Activated CD8-positive, alpha-beta memory T cell treated with anti-CD3 and anti-CD28 coated beads, Interleukin-2, amount 10 ng/mL, durations not matched to agents 7 days and 5 days (primary cell): ENCODE data around the gene ASB7. TPM values are rescaled to one million over a fixed set of nuclear protein-coding genes. Genes with fewer than 3 reads are reported as not detected.
"Not testable (repeated sequence)": the region's sequence is repeated elsewhere in the genome, so short reads cannot be mapped to it uniquely, and the experiment has no call there.

ENCODE experiments used
- ATAC-seq: fragments of 150-1000 bp; cut with Tn5 transposase; one replicate; pipeline ENCODE4 v1.10.0; 2021; ENCODE audit warnings: moderate library complexity
- CTCF ChIA-PET: fragments of 350-600 bp; sonication (Branson Sonifier 250); formaldehyde crosslinking; loops from one replicate; lab custom pipeline; 2021; ENCODE audit warnings: antibody characterized with exemption; lab: Charles Lee
- DNase-seq: peaks from one replicate; pipeline ENCODE4 v3.0.0-alpha.2; 2020
- H3K27ac Mint-ChIP-seq: one replicate; pipeline ENCODE4 v1.8.0; 2021; ENCODE audit warnings: mild to moderate bottlenecking, mixed read lengths
- H3K27me3 Mint-ChIP-seq: one replicate; pipeline ENCODE4 v1.8.0; 2021; ENCODE audit warnings: mixed read lengths
- H3K36me3 Mint-ChIP-seq: one replicate; pipeline ENCODE4 v1.8.0; 2021; ENCODE audit warnings: mild to moderate bottlenecking, mixed read lengths
- H3K4me1 Mint-ChIP-seq: one replicate; pipeline ENCODE4 v1.8.0; 2021; ENCODE audit warnings: mixed read lengths
- H3K4me3 Mint-ChIP-seq: one replicate; pipeline ENCODE4 v1.8.0; 2021; ENCODE audit warnings: mild to moderate bottlenecking, moderate library complexity, mixed read lengths
- H3K9me3 Mint-ChIP-seq: one replicate; pipeline ENCODE4 v1.8.0; 2022; ENCODE audit warnings: low read depth, mixed read lengths
- total RNA-seq, 2 experiments: library from RNA; stranded (reverse); gene quantifications; one replicate each; pipeline ENCODE4 v1.2.3, GENCODE V29; 2021

Gene ASB7
- total RNA-seq, 2 experiments from 2014 or later = 17.9 to 22.1 TPM

DNA sequence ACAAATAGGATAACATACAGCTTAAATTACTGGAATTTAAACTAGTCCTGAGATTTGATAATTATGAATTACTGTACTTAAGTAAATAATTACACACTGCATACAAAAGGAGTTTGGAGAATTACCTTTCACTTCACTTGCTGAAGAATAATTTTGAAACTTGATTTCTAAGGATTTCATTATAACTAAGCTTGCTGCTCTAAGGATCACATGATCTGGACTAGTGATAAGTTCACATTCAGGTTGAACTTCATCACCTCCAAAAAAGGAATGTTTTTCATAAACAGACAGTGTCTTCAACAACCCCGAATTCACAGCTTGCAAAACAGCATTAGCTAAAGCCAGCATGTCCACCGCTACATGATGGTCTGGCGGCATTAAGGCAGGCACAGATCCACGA lies 28.9 kb upstream of the ASB7 start:
- peaks cover 51% of the 10 kb centered on the region for H3K36me3 Mint-ChIP-seq
- CTCF ChIA-PET = interaction anchor here (0.6 to 5.5 kb wide), 4 partner anchors 24 to 231 kb away, joined by 3 to 57 read pairs (median 5); partner anchors contain the start of gene ADAMTS17
- no peak overlapping the region for H3K27ac Mint-ChIP-seq
- H3K9me3 Mint-ChIP-seq = no peaks in the 10 kb centered on the region
- no peak for DNase-seq
- ATAC-seq = no peak
- H3K27me3 Mint-ChIP-seq = no peaks in the 10 kb centered on the region
- peaks cover 22% of the 10 kb centered on the region for H3K4me1 Mint-ChIP-seq
- no peak overlapping the region for H3K4me3 Mint-ChIP-seq

DNA sequence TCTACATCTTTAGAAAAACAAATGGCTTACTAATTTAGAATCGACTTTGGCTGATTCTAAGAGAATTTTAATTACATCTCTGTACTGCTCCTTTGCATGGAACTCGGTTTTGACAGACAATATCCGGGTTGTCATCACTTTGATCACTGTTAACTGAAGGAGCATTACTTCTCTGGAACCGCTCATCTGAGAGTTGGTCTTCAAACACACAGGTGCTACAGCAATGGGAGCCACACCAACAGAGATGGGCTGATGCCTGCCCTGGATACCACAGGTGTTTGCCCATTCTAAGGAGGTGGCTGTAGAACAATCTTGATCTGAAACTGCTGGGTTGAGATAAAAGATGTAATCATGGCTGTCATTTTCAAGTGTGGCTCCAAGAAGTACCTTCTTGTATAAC lies 22.0 kb upstream of the ASB7 start:
- H3K36me3 Mint-ChIP-seq = peaks cover 54% of the 10 kb centered on the region
- peak overlapping the region; percentile 9 for H3K27ac Mint-ChIP-seq
- DNase-seq = no peak
- H3K9me3 Mint-ChIP-seq = peaks cover 5% of the 10 kb centered on the region
- peaks cover 6% of the 10 kb centered on the region for H3K4me1 Mint-ChIP-seq
- H3K27me3 Mint-ChIP-seq = no peaks in the 10 kb centered on the region
- CTCF ChIA-PET = no interaction called here
- H3K4me3 Mint-ChIP-seq = no peak overlapping the region
- no peak for ATAC-seq

DNA sequence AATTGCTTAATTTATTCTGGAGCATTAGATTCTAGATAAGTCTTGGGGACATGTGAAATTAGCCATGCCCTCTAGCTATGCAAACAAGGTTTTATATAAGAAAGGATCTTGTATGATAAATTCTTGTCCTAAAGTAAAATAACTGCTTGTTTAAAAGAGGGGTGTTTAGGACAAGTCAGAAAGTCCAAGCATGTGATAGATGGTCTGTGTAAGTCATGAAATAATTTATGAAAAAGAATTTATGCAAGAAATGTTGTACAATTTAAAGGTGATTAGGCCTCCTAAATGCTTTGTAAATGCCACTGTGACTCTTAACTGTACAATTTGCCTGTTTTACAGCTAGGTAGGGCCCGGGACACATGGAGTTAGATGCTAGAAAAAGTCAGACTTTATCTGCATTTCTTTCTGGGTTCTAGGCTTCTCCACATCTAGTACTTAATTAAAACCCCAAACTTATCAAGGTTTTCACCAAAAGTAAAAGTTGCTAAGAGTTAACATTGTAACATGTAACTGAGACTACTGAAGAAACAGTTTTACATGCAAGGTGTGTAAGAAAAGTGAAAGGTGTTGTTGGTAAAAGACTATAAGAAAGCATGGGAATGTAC lies 13.6 kb upstream of the ASB7 start:
- DNase-seq (no peak), ATAC-seq (no peak)
- peaks cover 17% of the 10 kb centered on the region for H3K4me1 Mint-ChIP-seq
- peaks cover 7% of the 10 kb centered on the region for H3K9me3 Mint-ChIP-seq
- H3K27me3 Mint-ChIP-seq = no peaks in the 10 kb centered on the region
- H3K27ac Mint-ChIP-seq = no peak overlapping the region
- no peak overlapping the region for H3K4me3 Mint-ChIP-seq
- CTCF ChIA-PET = interaction anchor here (0.8 kb wide), 1 partner anchor 457 kb away, joined by 3 read pairs; no protein-coding TSS in a partner anchor
- H3K36me3 Mint-ChIP-seq = peaks cover 76% of the 10 kb centered on the region

DNA sequence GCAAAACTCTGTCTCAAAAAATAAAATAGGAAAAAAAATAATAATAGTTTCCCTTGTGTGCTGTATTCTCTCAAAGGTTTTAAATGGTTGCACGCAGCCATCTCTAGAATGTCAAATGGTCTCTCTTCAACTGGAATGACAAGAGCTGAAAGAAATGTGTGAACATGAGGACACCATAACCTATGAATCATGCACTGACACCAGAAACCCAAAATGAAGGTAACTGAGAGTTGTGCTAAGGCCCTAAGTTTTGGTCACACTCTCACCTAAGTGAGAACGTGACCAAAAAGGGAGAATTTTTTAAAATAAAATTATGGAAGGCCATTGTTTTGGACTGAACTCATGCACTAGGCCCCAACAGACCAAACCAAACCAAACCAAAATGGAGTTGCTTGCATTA lies 11.2 kb upstream of the ASB7 start:
- H3K36me3 Mint-ChIP-seq = peaks cover 66% of the 10 kb centered on the region
- H3K27ac Mint-ChIP-seq, H3K4me3 Mint-ChIP-seq, H3K9me3 Mint-ChIP-seq, DNase-seq, H3K27me3 Mint-ChIP-seq, CTCF ChIA-PET, ATAC-seq: not testable (repeated sequence)
- H3K4me1 Mint-ChIP-seq = peaks cover 35% of the 10 kb centered on the region

DNA sequence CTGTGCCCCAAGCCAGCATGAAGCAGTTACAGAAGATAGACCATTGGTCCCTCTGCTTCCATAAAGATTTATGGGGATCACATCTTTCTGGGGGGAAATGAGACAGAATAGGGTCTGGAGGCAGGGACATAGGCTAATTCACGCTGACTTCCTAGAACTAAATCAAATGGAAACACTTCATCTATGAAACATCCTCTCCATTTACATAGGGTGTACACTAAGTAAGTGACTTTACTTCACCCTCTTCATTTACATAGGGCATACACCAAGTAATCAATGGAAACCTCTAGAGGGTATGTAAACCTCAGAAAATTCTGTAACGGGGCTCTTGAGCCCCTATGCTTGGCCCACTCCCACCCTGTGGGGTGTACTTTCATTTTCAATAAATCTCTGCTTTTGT lies 10.6 kb upstream of the ASB7 start:
- CTCF ChIA-PET = interaction anchor here (1.6 kb wide), 1 partner anchor 19 kb away, joined by 5 read pairs; no protein-coding TSS in a partner anchor
- H3K9me3 Mint-ChIP-seq = peaks cover 5% of the 10 kb centered on the region
- H3K36me3 Mint-ChIP-seq = peaks cover 60% of the 10 kb centered on the region
- peaks cover 40% of the 10 kb centered on the region for H3K4me1 Mint-ChIP-seq
- ATAC-seq (no peak), DNase-seq (no peak)
- no peak overlapping the region for H3K4me3 Mint-ChIP-seq
- no peak overlapping the region for H3K27ac Mint-ChIP-seq
- H3K27me3 Mint-ChIP-seq = no peaks in the 10 kb centered on the region

DNA sequence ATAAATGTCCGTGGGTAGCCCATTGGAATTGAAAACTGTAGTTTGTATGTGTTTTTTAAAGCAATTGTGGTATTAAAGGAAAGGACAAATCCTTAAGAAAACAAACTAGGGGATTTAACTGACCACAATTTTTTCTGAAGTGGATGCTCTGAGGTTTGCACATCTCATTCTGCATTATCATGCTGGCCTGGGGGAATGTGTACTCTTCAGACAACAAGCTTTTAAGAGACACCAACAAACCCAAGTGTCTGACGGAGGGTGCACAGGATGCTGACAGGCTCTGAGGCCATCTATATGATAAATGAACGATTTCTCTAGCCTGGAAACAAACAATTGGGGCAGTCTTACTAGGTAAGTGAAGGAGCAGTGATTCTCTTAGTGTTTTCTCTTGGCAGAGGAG lies 9.5 kb upstream of the ASB7 start:
- H3K4me3 Mint-ChIP-seq = no peak overlapping the region
- no peaks in the 10 kb centered on the region for H3K27me3 Mint-ChIP-seq
- DNase-seq (no peak), ATAC-seq (no peak)
- CTCF ChIA-PET = interaction anchor here (1.2 to 1.6 kb wide), 2 partner anchors 20 to 243 kb away, joined by 3 to 5 read pairs; no protein-coding TSS in a partner anchor
- H3K36me3 Mint-ChIP-seq = peaks cover 54% of the 10 kb centered on the region
- no peak overlapping the region for H3K27ac Mint-ChIP-seq
- peaks cover 5% of the 10 kb centered on the region for H3K9me3 Mint-ChIP-seq
- peaks cover 49% of the 10 kb centered on the region for H3K4me1 Mint-ChIP-seq

DNA sequence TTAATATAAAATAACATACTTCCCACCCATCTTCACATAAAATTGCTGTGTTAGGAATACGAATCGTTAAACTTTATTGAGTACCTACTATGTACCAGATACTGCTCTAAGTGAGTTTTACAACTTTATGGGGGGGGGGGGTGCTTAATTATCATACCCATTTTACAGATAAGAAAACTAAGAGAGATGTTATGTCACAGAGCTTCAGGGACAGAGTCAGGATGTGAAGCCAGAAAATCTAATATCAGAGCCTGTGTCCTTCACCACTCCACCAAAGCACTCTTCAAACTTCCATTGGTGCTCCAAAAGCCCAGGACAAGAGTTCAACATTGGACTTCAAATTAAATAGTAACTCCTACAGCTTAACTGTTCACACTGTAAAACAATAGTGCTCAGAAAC lies 9.0 kb upstream of the ASB7 start:
- peaks cover 5% of the 10 kb centered on the region for H3K9me3 Mint-ChIP-seq
- H3K27me3 Mint-ChIP-seq = no peaks in the 10 kb centered on the region
- no peak overlapping the region for H3K4me3 Mint-ChIP-seq
- H3K36me3 Mint-ChIP-seq = peaks cover 53% of the 10 kb centered on the region
- CTCF ChIA-PET = interaction anchor here (1.2 to 1.6 kb wide), 2 partner anchors 21 to 243 kb away, joined by 3 to 5 read pairs; no protein-coding TSS in a partner anchor
- DNase-seq (no peak), ATAC-seq (no peak)
- H3K27ac Mint-ChIP-seq = no peak overlapping the region
- peaks cover 53% of the 10 kb centered on the region for H3K4me1 Mint-ChIP-seq

DNA sequence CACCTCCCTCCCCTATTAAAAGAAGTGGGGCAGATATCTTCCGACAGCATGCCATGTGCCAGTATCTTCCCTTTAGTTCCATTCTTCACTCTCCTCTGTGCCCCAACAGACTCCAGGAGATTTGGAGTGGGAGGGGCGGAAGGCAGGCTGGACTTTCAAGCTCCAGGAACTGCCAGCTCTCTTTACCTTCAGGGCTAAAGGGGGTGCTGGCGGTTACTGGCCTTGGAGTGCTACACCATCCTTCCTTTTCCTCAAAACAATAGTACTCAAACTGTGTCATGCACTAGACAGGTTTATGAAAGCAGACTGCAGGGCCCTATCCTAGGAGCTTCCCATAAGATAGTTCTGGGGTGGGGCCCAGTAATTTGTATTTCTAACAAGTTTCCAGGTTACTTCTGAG lies 6.4 kb upstream of the ASB7 start:
- Mint-ChIP-seq H3K36me3 (peaks cover 39% of the 10 kb centered on the region), H3K4me1 (peaks cover 70% of the 10 kb centered on the region), H3K9me3 (no peaks in the 10 kb centered on the region), H3K27me3 (no peaks in the 10 kb centered on the region), H3K4me3 (peak overlapping the region; percentile 80), H3K27ac (peak overlapping the region; percentile 99)
- CTCF ChIA-PET = interaction anchor here (0.8 to 2.5 kb wide), 5 partner anchors 24 to 413 kb away, joined by 3 to 14 read pairs (median 6); no protein-coding TSS in a partner anchor
- peak; percentile 51 for DNase-seq
- peak; percentile 3 for ATAC-seq

DNA sequence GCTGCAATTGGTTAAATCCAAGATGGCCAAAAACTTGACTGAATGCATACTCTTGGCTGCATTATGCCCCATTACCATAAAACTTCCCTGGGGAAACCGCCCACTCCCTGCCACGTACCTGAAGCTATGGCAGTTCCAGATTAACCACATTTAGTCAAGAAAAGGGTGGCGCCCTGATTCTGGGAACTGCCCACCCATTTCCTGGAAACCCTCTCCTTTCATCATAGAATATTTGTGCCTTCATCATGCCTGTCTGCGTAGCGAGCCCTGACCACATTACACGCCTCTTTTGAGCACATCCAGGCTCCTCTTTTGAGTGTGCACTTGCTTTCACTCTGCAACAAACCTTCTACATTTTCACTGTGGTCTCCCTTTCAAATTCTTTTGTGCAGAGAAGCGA lies 5.6 kb upstream of the ASB7 start:
- Mint-ChIP-seq H3K27me3 (no peaks in the 10 kb centered on the region), H3K36me3 (peaks cover 32% of the 10 kb centered on the region), H3K4me3 (peak overlapping the region; percentile 80), H3K9me3 (no peaks in the 10 kb centered on the region), H3K4me1 (peaks cover 66% of the 10 kb centered on the region), H3K27ac (peak overlapping the region; percentile 99)
- peak; percentile 98 for DNase-seq
- peak; percentile 87 for ATAC-seq
- CTCF ChIA-PET = interaction anchor here (0.7 to 2.5 kb wide), 9 partner anchors 23 to 688 kb away, joined by 3 to 14 read pairs (median 3); no protein-coding TSS in a partner anchor

DNA sequence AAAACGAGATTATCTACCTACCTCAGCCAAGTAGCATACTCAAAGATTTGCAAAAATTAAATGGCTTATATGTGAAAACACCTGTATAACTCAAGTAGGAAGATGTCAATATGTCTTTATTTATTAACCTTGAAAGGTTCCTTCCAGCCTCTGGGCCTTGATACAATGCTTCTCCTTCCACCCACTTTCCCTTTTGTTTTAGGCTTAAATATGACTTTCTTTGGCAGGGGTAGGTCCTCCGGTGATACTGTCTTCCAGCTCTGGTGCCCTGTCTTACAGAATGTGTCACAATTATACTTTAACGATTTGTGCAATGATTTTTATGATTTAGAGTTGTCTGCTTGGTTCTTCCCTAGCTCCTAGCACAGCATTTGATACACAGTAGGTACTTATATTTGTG lies 4.5 kb upstream of the ASB7 start:
- CTCF ChIA-PET = interaction anchor here (0.6 to 2.2 kb wide), 7 partner anchors 10 to 654 kb away, joined by 3 to 8 read pairs (median 4); partner anchors contain the start of gene CHSY1
- peak overlapping the region; percentile 99 for H3K27ac Mint-ChIP-seq
- ATAC-seq = no peak
- no peaks in the 10 kb centered on the region for H3K27me3 Mint-ChIP-seq
- DNase-seq = no peak
- peaks cover 25% of the 10 kb centered on the region for H3K36me3 Mint-ChIP-seq
- H3K4me1 Mint-ChIP-seq = peaks cover 59% of the 10 kb centered on the region
- H3K9me3 Mint-ChIP-seq = no peaks in the 10 kb centered on the region
- peak overlapping the region; percentile 80 for H3K4me3 Mint-ChIP-seq

DNA sequence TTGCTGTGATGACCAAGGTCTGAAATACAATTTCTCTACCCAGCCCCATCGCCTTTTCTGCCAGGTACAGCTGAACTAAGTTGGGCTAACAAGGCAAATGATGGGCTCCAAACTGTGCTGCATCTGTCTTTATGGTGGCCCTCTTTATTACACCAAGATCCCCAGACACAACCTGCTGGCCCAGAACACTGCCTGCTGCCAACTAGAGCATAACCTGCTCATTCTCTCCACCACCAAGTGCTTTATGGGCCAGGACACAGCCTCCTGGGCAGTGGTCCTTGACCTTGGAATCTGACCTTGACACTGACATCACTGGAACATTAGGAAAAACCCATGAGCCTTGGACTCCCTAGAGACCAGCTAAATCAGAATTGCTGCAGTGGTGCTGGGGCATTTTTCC lies 3.7 kb upstream of the ASB7 start:
- CTCF ChIA-PET = interaction anchor here (1.0 to 1.5 kb wide), 3 partner anchors 9 to 249 kb away, joined by 4 to 8 read pairs (median 4); no protein-coding TSS in a partner anchor
- Mint-ChIP-seq H3K9me3 (no peaks in the 10 kb centered on the region), H3K4me3 (peak overlapping the region; percentile 49), H3K4me1 (peaks cover 56% of the 10 kb centered on the region), H3K27ac (peak overlapping the region; percentile 99), H3K36me3 (peaks cover 20% of the 10 kb centered on the region), H3K27me3 (no peaks in the 10 kb centered on the region)
- ATAC-seq (no peak), DNase-seq (no peak)

DNA sequence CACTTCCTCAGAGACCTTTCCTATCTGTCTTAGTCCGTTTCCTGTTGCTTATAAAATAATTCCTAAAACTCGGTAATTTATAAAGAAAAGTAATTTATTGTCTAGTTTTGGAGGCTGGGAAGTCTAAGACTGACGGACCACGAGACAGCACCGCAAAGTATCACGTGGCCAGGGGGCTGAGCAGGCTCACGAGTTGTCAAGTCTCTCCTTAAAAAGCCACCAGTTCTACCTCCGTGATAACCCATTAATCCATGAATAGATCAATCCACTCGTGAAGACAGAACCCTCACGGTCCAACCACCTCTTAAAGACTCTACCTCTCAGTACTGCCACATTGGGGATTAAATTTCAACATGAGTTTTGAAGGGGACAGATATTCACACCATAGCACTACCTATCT lies 1.2 kb upstream of the ASB7 start:
- ATAC-seq (no peak), DNase-seq (peak; percentile 79)
- no peaks in the 10 kb centered on the region for H3K27me3 Mint-ChIP-seq
- H3K36me3 Mint-ChIP-seq = peaks cover 25% of the 10 kb centered on the region
- H3K4me3 Mint-ChIP-seq = no peak overlapping the region
- H3K4me1 Mint-ChIP-seq = peaks cover 63% of the 10 kb centered on the region
- no peaks in the 10 kb centered on the region for H3K9me3 Mint-ChIP-seq
- CTCF ChIA-PET = interaction anchor here (4.0 kb wide), 1 partner anchor 251 kb away, joined by 31 read pairs; no protein-coding TSS in a partner anchor
- H3K27ac Mint-ChIP-seq = no peak overlapping the region

DNA sequence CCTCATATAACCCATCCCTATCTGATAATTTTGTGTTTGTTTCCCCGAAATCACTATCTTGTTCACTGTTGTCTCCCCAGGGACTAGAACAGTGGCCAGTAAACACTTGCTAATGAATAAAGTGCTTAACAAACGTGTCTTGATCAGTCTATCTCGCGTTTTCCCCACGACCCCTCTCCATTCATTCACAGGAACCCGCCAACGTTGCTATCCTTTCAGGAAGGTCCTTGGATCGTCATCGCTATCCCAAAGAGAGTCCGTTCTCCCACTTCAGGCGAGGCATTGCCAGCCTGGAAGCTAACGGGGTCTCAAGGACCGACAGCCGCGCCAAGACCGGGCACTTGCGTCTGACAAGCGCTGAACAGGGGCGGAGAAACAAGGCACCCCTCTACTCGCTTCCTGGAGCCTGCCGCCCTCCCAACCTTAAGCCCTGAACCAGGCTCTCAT lies 749 bp upstream of the ASB7 start:
- Mint-ChIP-seq H3K36me3 (peaks cover 25% of the 10 kb centered on the region), H3K27ac (no peak overlapping the region), H3K4me3 (no peak overlapping the region), H3K27me3 (no peaks in the 10 kb centered on the region), H3K9me3 (no peaks in the 10 kb centered on the region), H3K4me1 (peaks cover 61% of the 10 kb centered on the region)
- CTCF ChIA-PET = interaction anchor here (1.0 to 4.0 kb wide), 5 partner anchors 25 to 676 kb away, joined by 3 to 31 read pairs (median 4); no protein-coding TSS in a partner anchor
- ATAC-seq = no peak
- no peak for DNase-seq
